Stimulated activated effector memory CD8-positive, alpha-beta T cell treated with anti-CD3 and anti-CD28 coated beads, Interleukin-12 subunit alpha, Interleukin-12 subunit beta, amount 100 ng/mL, for 72 hours (primary cell): ENCODE measurements around the gene PRDM7.
"Not testable (repeated sequence)": the region's sequence is repeated elsewhere in the genome, so short reads cannot be mapped to it uniquely, and the experiment has no call there.

ENCODE experiments used
- ATAC-seq: fragments of 150-1000 bp; cut with Tn5 transposase; 2 replicates; pipeline ENCODE4 v1.10.0; 2021
- DNase-seq, 2 donors: peaks; one replicate each; pipeline ENCODE4 v3.0.0; 2021 to 2022; ENCODE audit warnings: low spot score in 2 of 2
- H3K27ac Mint-ChIP-seq: one replicate; pipeline ENCODE4 v1.8.0; 2022; ENCODE audit warnings: mild to moderate bottlenecking, mixed read lengths
- H3K36me3 Mint-ChIP-seq: one replicate; pipeline ENCODE4 v1.8.0; 2022; ENCODE audit warnings: mild to moderate bottlenecking, mixed read lengths
- H3K4me1 Mint-ChIP-seq: one replicate; pipeline ENCODE4 v1.8.0; 2022; ENCODE audit warnings: mixed read lengths
- H3K4me3 Mint-ChIP-seq: one replicate; pipeline ENCODE4 v1.8.0; 2022; ENCODE audit warnings: mild to moderate bottlenecking, mixed read lengths
- H3K9me3 Mint-ChIP-seq: one replicate; pipeline ENCODE4 v1.8.0; 2022; ENCODE audit warnings: mixed read lengths

Gene PRDM7

GRCh38 chr16:90084215-90084950 is 7.3 kb upstream of the PRDM7 start:
- Mint-ChIP-seq H3K27ac (no peak overlapping the region), H3K36me3 (peaks cover 11% of the 10 kb centered on the region), H3K4me3 (no peak overlapping the region), H3K9me3 (no peaks in the 10 kb centered on the region), H3K4me1 (peaks cover 17% of the 10 kb centered on the region)
- DNase-seq (no peak), ATAC-seq (no peak)

- H3K4me1 Mint-ChIP-seq = peaks cover 21% of the 10 kb centered on the region
- peak overlapping the region; percentile 99 for H3K4me3 Mint-ChIP-seq
- H3K36me3 Mint-ChIP-seq = peaks cover 11% of the 10 kb centered on the region
- peak overlapping the region; percentile 97 for H3K27ac Mint-ChIP-seq
- H3K9me3 Mint-ChIP-seq = no peaks in the 10 kb centered on the region
- DNase-seq (no peak), ATAC-seq (peak; percentile 87)
Measured at GRCh38 chr16:90083139-90083538, 6.0 kb upstream of the PRDM7 start.

DNA sequence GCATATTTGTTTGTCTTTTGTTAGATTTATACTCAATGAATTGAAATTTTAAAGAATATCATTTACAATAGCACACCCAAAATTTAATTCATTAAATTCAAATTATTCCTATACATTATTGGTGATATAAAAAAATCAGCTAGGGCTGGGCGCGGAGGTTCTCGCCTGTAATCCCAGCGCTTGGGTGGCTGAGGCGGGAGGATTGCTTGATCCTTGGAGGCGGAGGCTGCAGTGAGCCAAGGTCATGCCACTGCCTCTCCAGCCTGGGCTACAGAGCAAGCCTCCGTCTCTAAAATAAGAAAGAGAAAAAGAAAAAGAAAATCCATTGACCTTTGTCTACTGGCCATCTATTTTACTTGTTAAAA is 4.5 kb upstream of the PRDM7 start:
- no peaks in the 10 kb centered on the region for H3K9me3 Mint-ChIP-seq
- H3K4me1 Mint-ChIP-seq = peaks cover 37% of the 10 kb centered on the region
- peaks cover 20% of the 10 kb centered on the region for H3K36me3 Mint-ChIP-seq
- DNase-seq (no peak), ATAC-seq (no peak)
- peak overlapping the region; percentile 99 for H3K4me3 Mint-ChIP-seq
- H3K27ac Mint-ChIP-seq = peak overlapping the region; percentile 97

- Mint-ChIP-seq H3K27ac (peak overlapping the region; percentile 78), H3K4me3 (no peak overlapping the region), H3K9me3 (no peaks in the 10 kb centered on the region), H3K36me3 (peaks cover 20% of the 10 kb centered on the region), H3K4me1 (peaks cover 40% of the 10 kb centered on the region)
- DNase-seq (no peak), ATAC-seq (no peak)
Measured at GRCh38 chr16:90078579-90078895, 1.4 kb upstream of the PRDM7 start.

DNA sequence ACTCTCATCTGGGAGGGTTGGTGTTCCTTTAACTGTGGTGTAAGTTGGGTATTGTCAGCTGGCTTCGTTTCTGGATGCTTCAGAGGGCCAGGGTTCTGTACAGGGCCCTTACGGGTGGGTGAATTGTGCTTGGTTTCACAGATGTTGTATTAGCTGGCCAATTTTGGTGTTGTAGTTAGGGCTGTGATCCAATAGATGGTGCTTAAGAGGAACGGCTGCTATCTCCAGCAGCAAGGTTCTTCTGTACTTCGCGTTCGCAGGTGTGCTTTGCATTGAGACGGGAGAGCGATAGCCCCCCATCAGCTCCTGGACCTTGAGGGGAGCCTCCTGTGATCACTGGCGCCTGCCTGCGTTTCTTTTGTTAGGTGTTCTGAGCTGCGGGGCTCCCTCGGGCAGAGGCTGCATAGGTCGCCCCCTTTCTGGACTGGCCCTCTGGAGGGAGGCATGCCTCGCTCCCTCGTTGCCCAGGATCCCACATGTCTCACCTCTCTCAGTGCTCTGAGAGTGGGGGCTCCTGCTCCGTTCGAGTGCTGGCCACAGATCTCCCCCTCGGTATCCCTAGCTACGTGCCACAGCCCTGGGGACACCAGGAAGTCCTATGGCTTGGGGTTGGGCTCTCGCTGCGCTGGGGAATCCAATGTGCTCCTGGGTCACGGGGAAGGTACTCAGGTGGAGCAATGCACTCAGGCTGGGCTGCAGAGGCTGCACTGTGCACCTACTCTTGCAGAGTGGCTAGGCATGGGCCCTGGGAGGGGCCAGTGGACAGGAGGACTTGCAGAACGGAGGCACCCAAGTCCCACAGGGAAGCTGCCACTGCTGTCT is 837 bp upstream of the PRDM7 start:
- peak overlapping the region; percentile 73 for H3K4me3 Mint-ChIP-seq
- peaks cover 35% of the 10 kb centered on the region for H3K4me1 Mint-ChIP-seq
- no peaks in the 10 kb centered on the region for H3K9me3 Mint-ChIP-seq
- DNase-seq (peak in 1 of 2 donors; percentile 14), ATAC-seq (peak; percentile 77)
- peaks cover 20% of the 10 kb centered on the region for H3K36me3 Mint-ChIP-seq
- H3K27ac Mint-ChIP-seq = peak overlapping the region; percentile 78

DNA sequence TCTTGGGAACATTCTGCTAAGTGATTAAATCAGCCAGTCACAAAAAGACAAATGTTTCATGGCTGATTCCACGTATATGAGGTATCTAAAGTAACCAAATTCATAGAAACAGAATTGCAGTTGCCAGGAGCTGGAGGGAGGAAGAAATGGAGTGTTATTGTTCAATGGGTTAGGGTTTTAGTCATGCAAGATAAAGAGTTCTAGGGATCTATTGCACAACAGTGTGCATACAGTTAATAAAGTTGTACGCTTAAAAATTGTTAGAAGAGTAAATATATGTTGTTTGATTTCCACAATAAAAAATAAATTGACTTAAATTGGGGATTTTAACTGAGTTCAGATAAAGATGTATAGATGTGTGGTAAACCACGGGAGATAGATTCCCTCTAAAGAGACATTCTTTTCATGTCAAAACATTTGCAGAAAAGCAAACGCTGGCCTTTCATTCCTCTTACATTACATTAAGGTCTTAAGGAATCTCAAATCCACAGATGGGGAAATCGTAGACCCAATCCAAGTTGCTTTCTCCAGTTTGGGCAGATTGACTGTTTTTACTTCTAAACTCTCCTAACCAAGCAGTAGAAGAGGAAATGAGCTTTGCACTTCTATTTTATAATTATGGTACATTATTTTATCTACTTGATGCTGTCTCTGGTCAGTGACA is 4.6 kb downstream of the PRDM7 start:
- H3K4me3 Mint-ChIP-seq = no peak overlapping the region
- no peaks in the 10 kb centered on the region for H3K9me3 Mint-ChIP-seq

GRCh38 chr16:90070440-90070839 is 6.7 kb downstream of the PRDM7 start:
- no peaks in the 10 kb centered on the region for H3K4me1 Mint-ChIP-seq
- H3K27ac Mint-ChIP-seq = no peak overlapping the region
- H3K4me3 Mint-ChIP-seq = no peak overlapping the region
- ATAC-seq = no peak
- no peaks in the 10 kb centered on the region for H3K9me3 Mint-ChIP-seq
- no peak for DNase-seq
- no peaks in the 10 kb centered on the region for H3K36me3 Mint-ChIP-seq

More for the DNA sequence above, 4.6 kb downstream of the PRDM7 start:
- peaks cover 6% of the 10 kb centered on the region for H3K36me3 Mint-ChIP-seq
- DNase-seq = no peak
- ATAC-seq = no peak
- H3K27ac Mint-ChIP-seq = no peak overlapping the region
- H3K4me1 Mint-ChIP-seq = peaks cover 13% of the 10 kb centered on the region

DNA sequence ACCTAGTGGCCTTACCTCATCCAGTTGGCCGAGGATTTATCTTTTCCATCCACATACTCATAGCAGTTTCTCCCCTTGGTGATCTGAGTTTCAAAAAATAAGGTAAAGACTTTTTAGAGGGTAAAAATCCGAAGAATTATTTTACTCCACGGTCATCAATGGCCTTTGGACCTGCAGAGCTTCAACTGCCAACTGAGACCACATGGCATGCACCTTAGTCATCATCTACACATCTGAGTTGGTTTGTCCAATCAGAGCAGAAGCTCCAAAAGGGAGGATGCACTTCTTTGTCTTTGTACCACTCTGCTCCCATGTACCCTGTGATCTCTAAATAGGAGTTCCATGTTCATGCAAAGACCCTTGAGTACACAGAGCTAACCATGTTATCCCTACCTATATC is 15.7 kb downstream of the PRDM7 start:
- Mint-ChIP-seq H3K4me3 (no peak overlapping the region), H3K4me1 (peaks cover 22% of the 10 kb centered on the region), H3K27ac (no peak overlapping the region), H3K9me3 (no peaks in the 10 kb centered on the region), H3K36me3 (no peaks in the 10 kb centered on the region)
- ATAC-seq (no peak), DNase-seq (no peak)

DNA sequence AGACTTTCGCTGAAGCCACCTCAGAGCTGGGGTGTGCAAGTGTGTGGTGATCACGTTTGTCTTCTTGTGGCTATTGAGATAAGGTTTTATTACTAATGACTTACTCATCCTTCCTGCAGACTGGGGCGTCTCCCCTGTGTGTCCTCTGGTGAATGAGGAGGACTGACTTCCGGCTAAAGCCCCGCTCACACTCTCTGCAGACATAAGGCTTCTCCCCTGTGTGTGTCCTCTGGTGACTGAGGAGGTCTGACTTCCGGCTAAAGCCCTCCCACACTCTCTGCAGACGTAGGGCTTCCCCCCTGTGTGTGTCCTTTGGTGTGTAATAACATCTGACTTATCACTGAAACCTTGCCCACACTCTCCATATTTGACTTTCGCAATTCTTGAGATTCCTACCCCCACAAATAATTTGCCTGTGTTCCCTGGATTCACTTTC is 19.4 kb downstream of the PRDM7 start:
- peak overlapping the region; percentile 14 for H3K4me3 Mint-ChIP-seq
- peaks cover 22% of the 10 kb centered on the region for H3K4me1 Mint-ChIP-seq
- ATAC-seq = peak; percentile 98
- no peak overlapping the region for H3K27ac Mint-ChIP-seq
- no peaks in the 10 kb centered on the region for H3K36me3 Mint-ChIP-seq
- peak in 1 of 2 donors; percentile 65 for DNase-seq
- H3K9me3 Mint-ChIP-seq = peaks cover 13% of the 10 kb centered on the region

DNA sequence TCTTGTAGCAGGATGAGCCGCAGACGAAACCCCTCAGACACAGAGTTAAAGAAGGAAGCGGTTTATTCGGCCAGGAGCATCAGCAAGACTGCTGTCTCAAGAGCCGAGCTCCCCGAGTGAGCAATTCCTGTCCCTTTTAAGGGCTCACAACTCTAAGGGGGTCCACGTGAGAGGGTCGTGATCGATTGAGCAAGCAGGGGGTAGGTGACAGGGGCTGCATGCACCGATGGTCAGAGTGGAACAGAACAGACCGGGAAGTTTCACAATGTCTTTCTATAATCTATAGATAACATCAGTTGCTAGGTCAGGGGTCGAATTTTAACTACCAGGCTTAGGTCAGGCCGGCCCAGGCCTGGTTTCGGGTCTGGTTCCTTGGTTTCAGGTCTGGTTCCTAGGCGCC is 20.6 kb downstream of the PRDM7 start:
- Mint-ChIP-seq H3K4me1 (peaks cover 22% of the 10 kb centered on the region), H3K9me3 (peaks cover 13% of the 10 kb centered on the region)
- not testable (repeated sequence) for H3K4me3 Mint-ChIP-seq, DNase-seq, ATAC-seq, H3K27ac Mint-ChIP-seq, H3K36me3 Mint-ChIP-seq

GRCh38 chr16:90055371-90055770 is 21.8 kb downstream of the PRDM7 start:
- ATAC-seq = no peak
- DNase-seq = no peak
- Mint-ChIP-seq H3K9me3 (peaks cover 13% of the 10 kb centered on the region), H3K4me1 (peaks cover 22% of the 10 kb centered on the region), H3K4me3 (no peak overlapping the region), H3K36me3 (no peaks in the 10 kb centered on the region), H3K27ac (no peak overlapping the region)

DNA sequence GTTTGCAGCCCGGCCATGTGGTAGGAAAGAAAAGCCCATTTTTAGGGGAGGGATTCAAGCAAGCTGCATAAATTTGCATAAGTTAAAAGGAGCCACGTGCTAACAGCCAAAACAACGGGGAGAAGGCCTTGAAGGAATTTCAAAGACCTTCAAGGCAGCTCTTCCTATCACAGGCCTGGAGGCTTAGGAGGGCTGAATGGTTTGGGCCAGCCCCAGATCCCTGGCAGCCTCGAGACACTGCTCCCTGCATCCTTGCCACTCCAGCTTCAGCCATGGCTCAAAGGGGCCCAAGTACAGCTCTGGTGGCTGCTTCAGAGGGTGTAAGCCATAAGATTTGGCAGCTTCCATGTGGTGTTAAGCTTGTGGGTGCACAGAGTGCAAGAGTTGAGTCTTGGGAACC is 22.6 kb downstream of the PRDM7 start:
- Mint-ChIP-seq H3K4me1 (peaks cover 22% of the 10 kb centered on the region), H3K27ac (no peak overlapping the region), H3K4me3 (no peak overlapping the region), H3K9me3 (peaks cover 13% of the 10 kb centered on the region), H3K36me3 (no peaks in the 10 kb centered on the region)
- DNase-seq (no peak), ATAC-seq (no peak)

GRCh38 chr16:90053902-90054500 is 23.1 kb downstream of the PRDM7 start:
- ATAC-seq (no peak), DNase-seq (no peak)
- Mint-ChIP-seq H3K36me3 (peaks cover under 1% of the 10 kb centered on the region), H3K4me1 (peaks cover 21% of the 10 kb centered on the region), H3K4me3 (no peak overlapping the region), H3K27ac (no peak overlapping the region), H3K9me3 (peaks cover 13% of the 10 kb centered on the region)

GRCh38 chr16:90050969-90051368 is 26.2 kb downstream of the PRDM7 start:
- Mint-ChIP-seq H3K4me3 (no peak overlapping the region), H3K9me3 (peaks cover 13% of the 10 kb centered on the region), H3K4me1 (peaks cover 10% of the 10 kb centered on the region), H3K36me3 (peaks cover 6% of the 10 kb centered on the region), H3K27ac (no peak overlapping the region)
- ATAC-seq (no peak), DNase-seq (no peak)

DNA sequence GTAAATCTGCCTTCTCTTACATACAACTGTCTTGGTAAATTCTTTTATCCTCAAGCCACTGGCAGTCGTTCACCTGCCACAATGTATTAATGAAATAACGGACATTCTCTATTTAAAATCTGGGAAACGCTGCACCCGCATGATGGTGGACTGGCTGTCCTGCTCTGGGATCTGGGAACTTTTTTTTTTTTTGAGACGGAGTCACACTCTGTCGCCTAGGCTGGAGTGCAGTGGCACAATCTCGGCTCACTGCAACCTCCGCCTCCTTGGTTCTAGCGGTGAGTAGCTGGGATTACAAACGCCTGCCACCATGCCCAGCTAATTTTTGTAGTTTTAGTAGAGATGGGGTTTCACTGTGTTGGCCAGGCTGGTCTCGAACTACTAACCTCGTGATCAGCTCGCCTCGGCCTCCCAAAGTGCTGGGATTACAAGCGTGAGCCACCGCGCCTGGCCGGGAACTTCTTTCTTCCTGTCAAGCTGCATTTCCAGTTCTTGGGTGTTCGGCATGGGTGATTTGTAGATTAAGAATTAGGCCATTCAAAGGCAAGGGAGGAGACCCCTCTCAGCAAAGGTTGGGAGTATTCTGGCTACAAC is 28.3 kb downstream of the PRDM7 start:
- DNase-seq (no peak), ATAC-seq (no peak)
- H3K4me3 Mint-ChIP-seq = no peak overlapping the region
- peaks cover 16% of the 10 kb centered on the region for H3K4me1 Mint-ChIP-seq
- H3K9me3 Mint-ChIP-seq = peaks cover 7% of the 10 kb centered on the region
- peak overlapping the region; percentile 26 for H3K27ac Mint-ChIP-seq
- peaks cover 6% of the 10 kb centered on the region for H3K36me3 Mint-ChIP-seq
